Erythroblast (primary cell): ENCODE results near the gene SETD4.

Experiments
- GATA1 ChIP-seq: IDR thresholded peaks from 2 replicates; pipeline ENCODE4 v1.6.1; 2011; ENCODE audit warnings: low read depth, mild to moderate bottlenecking, control low read depth, low read length, moderate library complexity
- POLR2A ChIP-seq: IDR thresholded peaks from 2 replicates; pipeline ENCODE4 v1.6.1; 2011; ENCODE audit warnings: mild to moderate bottlenecking, low read length

DNA sequence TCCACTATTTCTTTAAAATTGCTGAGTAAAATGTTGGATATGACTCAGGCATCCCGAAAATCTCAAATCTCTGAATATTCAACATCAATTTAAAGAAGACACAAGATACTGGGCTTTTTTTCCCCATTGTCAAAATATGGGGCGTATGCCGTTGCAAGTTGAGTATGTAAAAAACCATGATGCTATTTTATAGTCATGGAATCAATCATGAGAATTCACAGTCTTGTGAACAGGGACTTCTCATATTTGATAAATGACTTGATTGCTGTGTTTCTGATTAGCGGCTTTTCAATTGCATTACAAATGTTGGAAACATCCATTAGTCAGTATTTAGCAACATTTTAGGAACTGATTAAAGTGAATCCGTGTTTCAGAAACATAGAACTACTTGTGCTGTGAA, 45.3 kb downstream of the SETD4 start:
- no peak for TF ChIP-seq POLR2A
- TF ChIP-seq GATA1, result no peak
